Measurements from ENCODE around the gene SYCP2.

GRCh38 chr20:59857966-59858365 is 75.5 kb downstream of the SYCP2 start:
- TF ChIP-seq CTCF (conservative IDR thresholded peaks at IDR 0.05 in 1 of 2, IDR thresholded peaks at IDR 0.05 in 1 of 2; ENCODE audit: extremely low read depth in 1 of 2, insufficient read depth in 1 of 2, low read depth in 1 of 2, low read length in 2 of 2), result no peak
- no peak for TF ChIP-seq EZH2 (IDR thresholded peaks at IDR 0.05; ENCODE audit: borderline replicate concordance, low read length)

Data from mammary epithelial cell (primary cell).